ENCODE data around the gene BRD9.

BRD9 gene

GRCh38 chr5:876398-877365, 15.9 kb downstream of the BRD9 start:
- no peak for DNase-seq

- no peak for DNase-seq
These were observed 16.7 kb downstream of the BRD9 start for GRCh38 chr5:875931-876330.

- no peak for DNase-seq
These were observed 19.3 kb downstream of the BRD9 start for GRCh38 chr5:873328-873727.

- DNase-seq: no peak
These were observed 20.3 kb downstream of the BRD9 start for GRCh38 chr5:872301-872700.

- no peak for DNase-seq
These were observed 20.9 kb downstream of the BRD9 start for GRCh38 chr5:871596-872298.

- no peak for DNase-seq
These were observed 21.6 kb downstream of the BRD9 start for GRCh38 chr5:870956-871355.

GRCh38 chr5:868428-869135, 24.0 kb downstream of the BRD9 start:
- DNase-seq: no peak

- no peak for DNase-seq
These were observed 25.2 kb downstream of the BRD9 start for GRCh38 chr5:867300-867870.

GRCh38 chr5:865771-866170, 26.8 kb downstream of the BRD9 start:
- DNase-seq: no peak

GRCh38 chr5:865168-865521, 27.5 kb downstream of the BRD9 start:
- no peak for DNase-seq

- no peak for DNase-seq
These were observed 28.0 kb downstream of the BRD9 start for GRCh38 chr5:864492-865167.

GRCh38 chr5:863244-863805, 29.3 kb downstream of the BRD9 start:
- DNase-seq: no peak

GRCh38 chr5:862367-863243, 30.0 kb downstream of the BRD9 start:
- DNase-seq: no peak

- no peak for DNase-seq
These were observed 30.9 kb downstream of the BRD9 start for GRCh38 chr5:861442-862366.

- no peak for DNase-seq
These were observed 32.0 kb downstream of the BRD9 start for GRCh38 chr5:860506-861150.

- no peak for DNase-seq
These were observed 32.8 kb downstream of the BRD9 start for GRCh38 chr5:859798-860296.

- DNase-seq: no peak
These were observed 33.2 kb downstream of the BRD9 start for GRCh38 chr5:859391-859790.

- DNase-seq: no peak
These were observed 33.9 kb downstream of the BRD9 start for GRCh38 chr5:858726-859125.

Data from activated naive CD4-positive, alpha-beta T cell (primary cell).